DND-41 (cell line): ENCODE results near the gene IL1RL2.

Experiments
- ATAC-seq: fragments of 200-7000 bp; cut with Tn5 transposase; 3 replicates; pipeline ENCODE4 v1.9.1; 2021; ENCODE audit warnings: low read depth; ENCODE audit not compliant: insufficient read depth
- DNase-seq: peaks from one replicate; pipeline ENCODE4 v3.0.0-alpha.2; 2020
- H2AFZ ChIP-seq: 2 replicates; pipeline ENCODE4 v1.6.0; 2012; ENCODE audit warnings: low read depth, low read length
- H3K27ac ChIP-seq: 2 replicates; pipeline ENCODE4 v1.5.1; 2012; ENCODE audit warnings: low read length, inconsistent platforms
- H3K27me3 ChIP-seq: fragments of 200-600 bp; sonication (generic); 2 replicates; pipeline ENCODE4 v1.6.0; 2012; ENCODE audit warnings: low read length, mild to moderate bottlenecking, inconsistent platforms; ENCODE audit not compliant: insufficient read depth, poor library complexity
- H3K36me3 ChIP-seq: 2 replicates; pipeline ENCODE4 v1.5.1; 2012; ENCODE audit warnings: low read length, inconsistent platforms; ENCODE audit not compliant: insufficient read depth
- H3K4me1 ChIP-seq: 2 replicates; pipeline ENCODE4 v1.5.1; 2012; ENCODE audit warnings: mild to moderate bottlenecking, low read length; ENCODE audit not compliant: insufficient read depth
- H3K4me2 ChIP-seq: 2 replicates; pipeline ENCODE4 v1.6.0; 2012; ENCODE audit warnings: mild to moderate bottlenecking, moderate library complexity, low read length, inconsistent platforms; ENCODE audit not compliant: insufficient read depth
- H3K4me3 ChIP-seq, 2 experiments: fragments of 200-600 bp in 1 of 2; shearing (Covaris generic) in 1 of 2; 2 replicates each; pipeline ENCODE4 v1.5.1; 2012 to 2016; ENCODE audit warnings: inconsistent platforms in 2 of 2, low read length in 2 of 2, mild to moderate bottlenecking in 2 of 2, low read depth in 1 of 2, moderate library complexity in 1 of 2
- H3K79me2 ChIP-seq: 2 replicates; pipeline ENCODE4 v1.6.0; 2012; ENCODE audit warnings: low read length, inconsistent platforms; ENCODE audit not compliant: insufficient read depth
- H3K9ac ChIP-seq: 2 replicates; pipeline ENCODE4 v1.6.0; 2012; ENCODE audit warnings: low read depth, mild to moderate bottlenecking, inconsistent platforms, low read length, moderate library complexity
- H3K9me3 ChIP-seq: 2 replicates; pipeline ENCODE4 v1.5.1; 2012; ENCODE audit warnings: low read length, moderate library complexity, mild to moderate bottlenecking, inconsistent platforms; ENCODE audit not compliant: insufficient read depth, severe bottlenecking
- H4K20me1 ChIP-seq: 2 replicates; pipeline ENCODE4 v1.6.0; 2012; ENCODE audit warnings: low read length; ENCODE audit not compliant: insufficient read depth
- EZH2 ChIP-seq: IDR thresholded peaks from 3 replicates; pipeline ENCODE4 v1.6.1; 2012; ENCODE audit warnings: borderline replicate concordance, low read depth, mild to moderate bottlenecking, moderate library complexity, low read length, inconsistent platforms; ENCODE audit not compliant: severe bottlenecking
- TF ChIP-seq, protein P1 (sequence below): IDR thresholded peaks from 2 replicates; pipeline ENCODE4 v1.5.1; 2012; ENCODE audit warnings: borderline replicate concordance, low read length, moderate library complexity, mild to moderate bottlenecking; ENCODE audit not compliant: poor library complexity, severe bottlenecking; ENCODE audit errors: extremely low read depth

The IL1RL2 gene

DNA sequence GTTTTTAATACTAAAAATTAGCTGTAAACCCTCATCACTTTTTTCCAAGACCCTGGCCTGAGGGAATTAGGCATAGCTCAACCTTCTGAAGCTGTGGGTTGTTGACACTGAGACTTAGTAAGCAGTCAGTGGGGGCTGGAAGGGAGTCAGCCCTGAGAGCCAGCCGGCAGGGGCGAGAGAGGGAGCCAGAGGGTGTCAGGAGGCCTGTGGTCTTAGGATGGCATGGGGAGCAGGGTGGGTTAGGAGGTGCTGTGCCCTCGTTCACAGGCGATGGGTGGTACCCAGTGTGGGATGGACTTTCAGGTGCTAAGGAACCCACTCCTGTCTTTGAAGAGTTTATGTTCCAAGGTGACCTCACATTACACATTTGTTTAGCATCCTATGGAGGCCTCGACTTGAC lies 49.3 kb downstream of the IL1RL2 start:
- H3K4me2 ChIP-seq, result no peak overlapping the region
- H2AFZ ChIP-seq, result no peak overlapping the region
- no peaks in the 10 kb centered on the region for H3K36me3 ChIP-seq
- no peak overlapping the region for H3K9ac ChIP-seq
- no peaks in the 10 kb centered on the region for H3K79me2 ChIP-seq
- no peak overlapping the region for H3K27ac ChIP-seq
- H3K4me3 ChIP-seq, result no peak overlapping the region
- peaks cover 4% of the 10 kb centered on the region for H3K27me3 ChIP-seq
- peaks cover 9% of the 10 kb centered on the region for H3K4me1 ChIP-seq
- H4K20me1 ChIP-seq, result no peaks in the 10 kb centered on the region
- TF ChIP-seq, protein P1, sequence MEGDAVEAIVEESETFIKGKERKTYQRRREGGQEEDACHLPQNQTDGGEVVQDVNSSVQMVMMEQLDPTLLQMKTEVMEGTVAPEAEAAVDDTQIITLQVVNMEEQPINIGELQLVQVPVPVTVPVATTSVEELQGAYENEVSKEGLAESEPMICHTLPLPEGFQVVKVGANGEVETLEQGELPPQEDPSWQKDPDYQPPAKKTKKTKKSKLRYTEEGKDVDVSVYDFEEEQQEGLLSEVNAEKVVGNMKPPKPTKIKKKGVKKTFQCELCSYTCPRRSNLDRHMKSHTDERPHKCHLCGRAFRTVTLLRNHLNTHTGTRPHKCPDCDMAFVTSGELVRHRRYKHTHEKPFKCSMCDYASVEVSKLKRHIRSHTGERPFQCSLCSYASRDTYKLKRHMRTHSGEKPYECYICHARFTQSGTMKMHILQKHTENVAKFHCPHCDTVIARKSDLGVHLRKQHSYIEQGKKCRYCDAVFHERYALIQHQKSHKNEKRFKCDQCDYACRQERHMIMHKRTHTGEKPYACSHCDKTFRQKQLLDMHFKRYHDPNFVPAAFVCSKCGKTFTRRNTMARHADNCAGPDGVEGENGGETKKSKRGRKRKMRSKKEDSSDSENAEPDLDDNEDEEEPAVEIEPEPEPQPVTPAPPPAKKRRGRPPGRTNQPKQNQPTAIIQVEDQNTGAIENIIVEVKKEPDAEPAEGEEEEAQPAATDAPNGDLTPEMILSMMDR, result no peak
- no peak for TF ChIP-seq EZH2
- ATAC-seq (no peak), DNase-seq (no peak)
- no peaks in the 10 kb centered on the region for H3K9me3 ChIP-seq

DNA sequence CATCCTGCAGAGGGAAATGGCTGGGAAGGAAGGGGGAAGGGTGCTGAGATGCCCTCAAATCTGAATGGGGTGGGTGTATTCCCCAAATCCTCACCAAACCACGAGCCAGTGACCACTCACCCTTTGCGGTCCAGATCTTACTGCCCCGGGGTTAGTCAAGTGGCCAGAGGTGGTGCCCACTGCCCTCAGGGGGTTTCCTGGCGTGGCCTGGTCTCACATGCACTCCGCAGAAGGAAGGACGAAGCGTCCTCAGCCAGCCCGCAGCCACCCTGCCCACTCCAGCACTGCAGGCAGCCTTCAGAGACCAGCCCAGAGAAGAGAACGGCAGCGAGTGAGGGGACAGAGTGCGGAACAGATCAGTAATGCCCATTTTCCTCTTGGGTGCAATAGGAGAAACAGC lies 50.4 kb downstream of the IL1RL2 start:
- Histone ChIP-seq H3K9ac (no peak overlapping the region), H3K27me3 (peaks cover 11% of the 10 kb centered on the region), H3K9me3 (no peaks in the 10 kb centered on the region), H3K4me3 (no peak overlapping the region), H2AFZ (no peak overlapping the region), H3K27ac (no peak overlapping the region), H3K4me2 (no peak overlapping the region), H3K4me1 (peaks cover 10% of the 10 kb centered on the region), H3K79me2 (no peaks in the 10 kb centered on the region), H4K20me1 (no peaks in the 10 kb centered on the region), H3K36me3 (no peaks in the 10 kb centered on the region)
- TF ChIP-seq, protein P1, result no peak
- no peak for TF ChIP-seq EZH2
- DNase-seq (no peak), ATAC-seq (no peak)

DNA sequence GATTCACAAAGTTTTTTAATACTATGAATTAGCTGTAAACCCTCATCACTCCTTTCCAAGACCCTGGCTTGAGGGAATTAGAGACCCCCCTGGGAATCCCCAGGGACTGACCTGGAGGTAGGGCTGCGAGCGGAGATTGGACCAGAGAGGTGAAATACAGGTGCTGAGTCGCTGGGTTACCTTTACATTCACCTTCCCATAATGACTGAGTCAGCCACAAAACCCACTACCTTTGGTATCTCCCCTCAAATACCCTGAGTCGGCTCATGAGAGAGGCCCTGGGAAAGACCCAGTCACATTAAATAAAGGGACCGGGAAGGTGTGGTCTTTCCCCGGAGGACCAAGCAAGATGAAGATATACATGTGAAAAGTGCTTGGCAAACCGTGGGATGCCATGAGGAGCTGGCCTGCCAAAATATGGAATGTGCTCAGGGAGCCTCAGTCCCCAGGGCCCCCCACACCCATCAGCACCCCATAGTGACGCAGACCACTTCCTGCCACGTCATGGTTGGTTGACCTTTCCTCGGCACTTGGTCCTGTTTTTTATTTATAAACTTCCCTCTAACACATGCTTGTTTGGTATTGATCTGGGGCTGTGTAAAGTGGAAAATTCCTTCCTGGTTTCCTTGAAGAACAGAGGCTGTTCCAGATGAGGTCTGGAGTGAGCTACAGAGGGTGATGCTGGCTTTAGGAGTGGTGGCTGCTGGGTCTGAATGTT lies 51.4 kb downstream of the IL1RL2 start:
- no peaks in the 10 kb centered on the region for H3K9me3 ChIP-seq
- no peak for TF ChIP-seq EZH2
- TF ChIP-seq, protein P1, result no peak
- no peaks in the 10 kb centered on the region for H3K36me3 ChIP-seq
- H3K27me3 ChIP-seq, result peaks cover 11% of the 10 kb centered on the region
- no peak overlapping the region for H2AFZ ChIP-seq
- H3K9ac ChIP-seq, result no peak overlapping the region
- DNase-seq (no peak), ATAC-seq (no peak)
- H3K4me3 ChIP-seq, result no peak overlapping the region
- no peaks in the 10 kb centered on the region for H3K79me2 ChIP-seq
- no peak overlapping the region for H3K4me2 ChIP-seq
- no peaks in the 10 kb centered on the region for H4K20me1 ChIP-seq
- H3K27ac ChIP-seq, result no peak overlapping the region
- H3K4me1 ChIP-seq, result peaks cover 10% of the 10 kb centered on the region

DNA sequence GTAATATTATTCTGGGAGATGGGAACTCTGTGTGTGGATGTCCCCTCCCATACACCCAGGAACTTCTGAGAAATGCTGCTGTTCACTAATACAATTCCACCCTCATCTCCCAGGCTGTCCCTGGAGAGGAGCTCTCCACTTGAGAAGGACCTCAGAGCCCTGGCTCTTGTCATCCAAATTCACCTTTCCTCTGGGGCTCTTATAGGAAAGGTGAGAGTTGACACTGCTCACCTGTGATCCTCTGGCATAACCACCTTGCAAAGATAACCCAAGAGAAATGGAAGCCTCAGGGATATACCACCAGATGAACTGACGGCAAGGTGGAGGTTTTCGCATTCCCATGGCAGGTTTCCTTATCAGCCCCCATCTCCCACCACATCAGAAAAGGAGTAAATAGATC lies 52.0 kb downstream of the IL1RL2 start:
- H2AFZ ChIP-seq, result no peak overlapping the region

More for the DNA sequence above, 52.0 kb downstream of the IL1RL2 start:
- ATAC-seq, result no peak
- Histone ChIP-seq H3K79me2 (no peaks in the 10 kb centered on the region), H3K9me3 (no peaks in the 10 kb centered on the region), H3K27ac (no peak overlapping the region), H3K9ac (no peak overlapping the region), H3K4me1 (peaks cover 10% of the 10 kb centered on the region), H3K27me3 (peaks cover 11% of the 10 kb centered on the region), H4K20me1 (no peaks in the 10 kb centered on the region), H3K4me2 (no peak overlapping the region), H3K36me3 (no peaks in the 10 kb centered on the region), H3K4me3 (no peak overlapping the region)
- TF ChIP-seq, protein P1, result no peak
- TF ChIP-seq EZH2, result no peak
- DNase-seq, result no peak
